Measurements from ENCODE around the gene PIH1D1. TPM values are rescaled to one million over a fixed set of nuclear protein-coding genes. Genes with fewer than 3 reads are reported as not detected.
"Not testable (repeated sequence)": the region's sequence is repeated elsewhere in the genome, so short reads cannot be mapped to it uniquely, and the experiment has no call there.

Gene PIH1D1
- total and polyA plus RNA-seq, 2 experiments from 2014 or later: 72.1 to 79.8 TPM

GRCh38 chr19:49448432-49448786 lies 3.2 kb downstream of the PIH1D1 start:
- Histone ChIP-seq H3K27ac (no peak overlapping the region), H2AFZ (no peak overlapping the region), H3K79me2 (peaks cover 13% of the 10 kb centered on the region), H3K36me3 (replicated peaks; ENCODE audit: insufficient read depth, low read depth) (no peaks in the 10 kb centered on the region), H3K9me2 (replicated peaks; ENCODE audit: insufficient read depth) (no peaks in the 10 kb centered on the region), H3K9me3 (ENCODE audit: low read depth) (no peaks in the 10 kb centered on the region), H3K4me2 (no peak overlapping the region), H4K20me1 (ENCODE audit: insufficient read depth, poor library complexity, severe bottlenecking) (no peaks in the 10 kb centered on the region), H3K4me1 (ENCODE audit: insufficient read depth) (no peaks in the 10 kb centered on the region), H3K27me3 (no peaks in the 10 kb centered on the region), H3K4me3 (no peak overlapping the region)
- 99% methylated on average over 6 of the region's 6 CpGs for WGBS (ENCODE audit: low lambda C conversion rate, missing lambda C conversion rate)
- TF ChIP-seq EZH2phosphoT487 (IDR thresholded peaks at IDR 0.05; ENCODE audit: low read depth, severe bottlenecking, unreplicated experiment): no peak
- TF ChIP-seq EZH2 (IDR thresholded peaks at IDR 0.05; ENCODE audit: borderline replicate concordance): no peak
- TF ChIP-seq CTCF (IDR thresholded peaks at IDR 0.05; ENCODE audit: poor library complexity): no peak
- DNase-seq (ENCODE audit: low spot score): no peak

- H3K9me3 ChIP-seq (ENCODE audit: low read depth): no peaks in the 10 kb centered on the region
- H3K79me2 ChIP-seq: peaks cover 13% of the 10 kb centered on the region
- no peaks in the 10 kb centered on the region for H3K27me3 ChIP-seq
- DNase-seq (ENCODE audit: low spot score): no peak
- no peak overlapping the region for H3K4me3 ChIP-seq
- no peaks in the 10 kb centered on the region for H3K9me2 ChIP-seq (replicated peaks; ENCODE audit: insufficient read depth)
- H3K27ac ChIP-seq: no peak overlapping the region
- no peak for TF ChIP-seq EZH2phosphoT487 (IDR thresholded peaks at IDR 0.05; ENCODE audit: low read depth, severe bottlenecking, unreplicated experiment)
- TF ChIP-seq EZH2 (IDR thresholded peaks at IDR 0.05; ENCODE audit: borderline replicate concordance): no peak
- no peak for TF ChIP-seq CTCF (IDR thresholded peaks at IDR 0.05; ENCODE audit: poor library complexity)
- H4K20me1 ChIP-seq (ENCODE audit: insufficient read depth, poor library complexity, severe bottlenecking): no peaks in the 10 kb centered on the region
- no peak overlapping the region for H2AFZ ChIP-seq
- H3K36me3 ChIP-seq (replicated peaks; ENCODE audit: insufficient read depth, low read depth): no peaks in the 10 kb centered on the region
- no peak overlapping the region for H3K4me2 ChIP-seq
- no peaks in the 10 kb centered on the region for H3K4me1 ChIP-seq (ENCODE audit: insufficient read depth)
- WGBS (ENCODE audit: low lambda C conversion rate, missing lambda C conversion rate): 94% methylated on average over 27 of the region's 32 CpGs
Measured at GRCh38 chr19:49447485-49448431, 3.9 kb downstream of the PIH1D1 start.

- TF ChIP-seq EZH2phosphoT487 (IDR thresholded peaks at IDR 0.05; ENCODE audit: low read depth, severe bottlenecking, unreplicated experiment) (no peak), CTCF (IDR thresholded peaks at IDR 0.05; ENCODE audit: poor library complexity) (no peak), EZH2 (IDR thresholded peaks at IDR 0.05; ENCODE audit: borderline replicate concordance) (no peak)
- no peak overlapping the region for H2AFZ ChIP-seq
- no peak overlapping the region for H3K4me3 ChIP-seq
- DNase-seq (ENCODE audit: low spot score): no peak
- H3K27ac ChIP-seq: no peak overlapping the region
- 84% methylated on average over 3 of the region's 3 CpGs for WGBS (ENCODE audit: low lambda C conversion rate, missing lambda C conversion rate)
- H4K20me1 ChIP-seq (ENCODE audit: insufficient read depth, poor library complexity, severe bottlenecking): no peaks in the 10 kb centered on the region
- H3K4me2 ChIP-seq: no peak overlapping the region
- peaks cover 12% of the 10 kb centered on the region for H3K27me3 ChIP-seq
- no peaks in the 10 kb centered on the region for H3K9me3 ChIP-seq (ENCODE audit: low read depth)
- H3K36me3 ChIP-seq (replicated peaks; ENCODE audit: insufficient read depth, low read depth): no peaks in the 10 kb centered on the region
- H3K4me1 ChIP-seq (ENCODE audit: insufficient read depth): peaks cover 3% of the 10 kb centered on the region
- peaks cover 9% of the 10 kb centered on the region for H3K79me2 ChIP-seq
- H3K9me2 ChIP-seq (replicated peaks; ENCODE audit: insufficient read depth): no peaks in the 10 kb centered on the region
Measured at GRCh38 chr19:49445997-49446396, 5.6 kb downstream of the PIH1D1 start.

GRCh38 chr19:49444100-49444700 lies 7.4 kb downstream of the PIH1D1 start:
- H2AFZ ChIP-seq: peak overlapping the region; percentile 25
- H3K4me3 ChIP-seq: not testable (repeated sequence)
- 83% methylated on average over 5 of the region's 5 CpGs for WGBS (ENCODE audit: low lambda C conversion rate, missing lambda C conversion rate)

More at GRCh38 chr19:49444100-49444700, 7.4 kb downstream of the PIH1D1 start:
- H3K9me2 ChIP-seq (replicated peaks; ENCODE audit: insufficient read depth); H3K79me2 ChIP-seq; H3K36me3 ChIP-seq (replicated peaks; ENCODE audit: insufficient read depth, low read depth); DNase-seq (ENCODE audit: low spot score); H4K20me1 ChIP-seq (ENCODE audit: insufficient read depth, poor library complexity, severe bottlenecking); H3K4me1 ChIP-seq (ENCODE audit: insufficient read depth); H3K9me3 ChIP-seq (ENCODE audit: low read depth); H3K27ac ChIP-seq: not testable (repeated sequence)
- Histone ChIP-seq H3K4me2 (peak overlapping the region; percentile 95), H3K27me3 (peaks cover 30% of the 10 kb centered on the region)

All from hepatocyte (in vitro differentiated cells).